Loucy (cell line): ENCODE measurements around the gene BTBD1.

Source experiments
- H2AFZ ChIP-seq: fragments of 200-600 bp; sonication (generic); 2 replicates; pipeline ENCODE4 v1.6.0; 2016; ENCODE audit warnings: antibody characterized with exemption, mild to moderate bottlenecking, low read length, moderate library complexity
- H3F3A ChIP-seq: fragments of 200-600 bp; 2 replicates; pipeline ENCODE4 v1.6.0; 2016; ENCODE audit warnings: antibody characterized with exemption, low read depth, mild to moderate bottlenecking
- H3K27me3 ChIP-seq: fragments of 200-600 bp; sonication (generic); 2 replicates; pipeline ENCODE4 v1.6.1; 2014; ENCODE audit warnings: low read length, mild to moderate bottlenecking; ENCODE audit not compliant: insufficient read depth, poor library complexity, severe bottlenecking
- H3K36me3 ChIP-seq: fragments of 200-600 bp; sonication (generic); 2 replicates; pipeline ENCODE4 v1.6.1; 2016; ENCODE audit warnings: low read length; ENCODE audit not compliant: insufficient read depth
- H3K4me1 ChIP-seq: fragments of 200-600 bp; sonication (generic); 2 replicates; pipeline ENCODE4 v1.5.1; 2014; ENCODE audit warnings: low read length, mild to moderate bottlenecking; ENCODE audit not compliant: insufficient read depth, poor library complexity, severe bottlenecking
- H3K4me2 ChIP-seq: fragments of 200-600 bp; sonication (generic); 2 replicates; pipeline ENCODE4 v1.6.0; 2014; ENCODE audit warnings: antibody characterized with exemption, low read length, low read depth, mild to moderate bottlenecking; ENCODE audit not compliant: poor library complexity, severe bottlenecking
- H3K4me3 ChIP-seq: fragments of 200-600 bp; sonication (generic); 2 replicates; pipeline ENCODE4 v1.5.1; 2014; ENCODE audit warnings: low read length, mild to moderate bottlenecking, mixed read lengths; ENCODE audit not compliant: poor library complexity, severe bottlenecking
- H3K79me2 ChIP-seq: fragments of 200-600 bp; sonication (generic); 2 replicates; pipeline ENCODE4 v1.6.1; 2014; ENCODE audit warnings: low read length; ENCODE audit not compliant: insufficient read depth
- H3K9ac ChIP-seq: fragments of 200-600 bp; sonication (generic); 2 replicates; pipeline ENCODE4 v1.6.0; 2014; ENCODE audit warnings: mild to moderate bottlenecking, low read depth, low read length, moderate library complexity; ENCODE audit not compliant: poor library complexity, severe bottlenecking
- H3K9me2 ChIP-seq: fragments of 200-600 bp; sonication (generic); replicated peaks from 2 replicates; pipeline ENCODE4 v1.6.1; 2016; ENCODE audit warnings: low read depth, low read length, mixed read lengths
- H3K9me3 ChIP-seq: fragments of 200-600 bp; sonication (generic); 2 replicates; pipeline ENCODE4 v1.6.1; 2014; ENCODE audit warnings: mild to moderate bottlenecking, antibody characterized with exemption, low read length, low read depth; ENCODE audit not compliant: insufficient read depth
- H4K20me1 ChIP-seq: fragments of 200-600 bp; sonication (generic); 2 replicates; pipeline ENCODE4 v1.6.0; 2014; ENCODE audit warnings: antibody characterized with exemption, low read length, mild to moderate bottlenecking; ENCODE audit not compliant: insufficient read depth, poor library complexity, severe bottlenecking
- CTCF ChIP-seq: fragments of 200-600 bp; sonication (generic); conservative IDR thresholded peaks from 2 replicates; pipeline ENCODE4 v1.5.1; 2014; ENCODE audit warnings: mild to moderate bottlenecking, antibody characterized with exemption, low read length
- EZH2phosphoT487 ChIP-seq: fragments of 200-600 bp; IDR thresholded peaks from 2 replicates; pipeline ENCODE4 v1.6.1; 2018; ENCODE audit warnings: antibody characterized with exemption, mild to moderate bottlenecking, moderate library complexity, borderline replicate concordance

The BTBD1 gene

GRCh38 chr15:82986442-82986780, 80.6 kb downstream of the BTBD1 start:
- peak overlapping the region; percentile 98 for H2AFZ ChIP-seq
- no peaks in the 10 kb centered on the region for H3K9me2 ChIP-seq
- no peaks in the 10 kb centered on the region for H3K9me3 ChIP-seq
- H3K4me3 ChIP-seq: peak overlapping the region; percentile 93
- H3K9ac ChIP-seq: peak overlapping the region; percentile 89
- peaks cover 9% of the 10 kb centered on the region; the same call in 1 of the 2 replicates for H3K36me3 ChIP-seq
- H3K27me3 ChIP-seq: no peaks in the 10 kb centered on the region
- H3K4me1 ChIP-seq: peaks cover 22% of the 10 kb centered on the region
- peaks cover 49% of the 10 kb centered on the region for H3K79me2 ChIP-seq
- peaks cover 11% of the 10 kb centered on the region for H4K20me1 ChIP-seq
- H3F3A ChIP-seq: no peaks in the 10 kb centered on the region
- TF ChIP-seq CTCF (no peak), EZH2phosphoT487 (no peak)
- peak overlapping the region; percentile 88 for H3K4me2 ChIP-seq

GRCh38 chr15:82985688-82986441, 81.2 kb downstream of the BTBD1 start, which contains the start of gene RAMAC:
Gene RAMAC, plus strand, starts transcription at chr15:82986210. Its CDS starts 2,809 bp downstream, at chr15:82989019.
- H3K4me1 ChIP-seq: peaks cover 22% of the 10 kb centered on the region
- peak within 1 kb of the TSS; percentile 98 for H2AFZ ChIP-seq
- TF ChIP-seq EZH2phosphoT487 (no peak), CTCF (no peak)
- no peaks in the 10 kb centered on the region for H3K27me3 ChIP-seq
- H3K4me3 ChIP-seq: peak within 1 kb of the TSS; percentile 93
- no peaks in the 10 kb centered on the region for H3K9me3 ChIP-seq
- H3K4me2 ChIP-seq: peak within 1 kb of the TSS; percentile 88
- H3K9ac ChIP-seq: peak within 1 kb of the TSS; percentile 89
- peaks cover 49% of the 10 kb centered on the region for H3K79me2 ChIP-seq
- peaks cover 9% of the 10 kb centered on the region; the same call in 1 of the 2 replicates for H3K36me3 ChIP-seq
- H4K20me1 ChIP-seq: peaks cover 9% of the 10 kb centered on the region
- no peaks in the 10 kb centered on the region for H3K9me2 ChIP-seq
- no peaks in the 10 kb centered on the region for H3F3A ChIP-seq

GRCh38 chr15:82980981-82981380, 86.1 kb downstream of the BTBD1 start:
- Histone ChIP-seq H3K4me1 (peaks cover 11% of the 10 kb centered on the region), H3K9ac (no peak overlapping the region), H3K4me3 (no peak overlapping the region), H4K20me1 (no peaks in the 10 kb centered on the region), H3K9me3 (no peaks in the 10 kb centered on the region), H3K4me2 (no peak overlapping the region), H3K79me2 (peaks cover 16% of the 10 kb centered on the region), H2AFZ (no peak overlapping the region), H3K36me3 (no peaks in the 10 kb centered on the region), H3F3A (no peaks in the 10 kb centered on the region), H3K9me2 (no peaks in the 10 kb centered on the region), H3K27me3 (no peaks in the 10 kb centered on the region)
- TF ChIP-seq EZH2phosphoT487 (no peak), CTCF (no peak)
